Breast epithelium (tissue), 4 donors: Measurements from ENCODE around the gene NME7. TPM values are rescaled to one million over a fixed set of nuclear protein-coding genes. Genes with fewer than 3 reads are reported as not detected.

Experiments
- DNase-seq, 2 donors: peaks; one replicate each; pipeline ENCODE4 v3.0.0-alpha.2; 2019; ENCODE audit warnings: low spot score in 2 of 2
- H3K27ac ChIP-seq, 2 donors: fragments of 200-600 bp; sonication (generic) in 1 of 2; one replicate each; pipeline ENCODE4 v1.5.1; 2016 to 2019; ENCODE audit warnings: mild to moderate bottlenecking in 1 of 2
- H3K27me3 ChIP-seq, 2 donors: fragments of 200-600 bp; sonication (generic) in 1 of 2; one replicate each; pipeline versions ENCODE4 v1.5.1 to v1.6.0; 2017 to 2019; ENCODE audit warnings: control low read depth in 1 of 2, mild to moderate bottlenecking in 1 of 2
- H3K36me3 ChIP-seq: fragments of 200-600 bp; one replicate; pipeline ENCODE4 v1.5.1; 2019
- H3K4me1 ChIP-seq, 2 donors: fragments of 200-600 bp; sonication (generic); one replicate each; pipeline ENCODE4 v1.5.1; 2016 to 2019; ENCODE audit warnings: control low read depth in 1 of 2
- H3K4me3 ChIP-seq, 3 donors: fragments of 200-600 bp; sonication (generic); 1 replicate in 2 of 3; 2 replicates in 1 of 3; pipeline ENCODE4 v1.5.1; 2016 to 2019; ENCODE audit warnings: mild to moderate bottlenecking in 3 of 3, moderate library complexity in 2 of 3
- H3K9me3 ChIP-seq, 2 donors: fragments of 200-600 bp; sonication (generic) in 1 of 2; one replicate each; pipeline ENCODE4 v1.5.1; 2016 to 2019; ENCODE audit warnings: control low read depth in 1 of 2
- CTCF ChIP-seq, 3 donors: fragments of 450-650 bp; IDR thresholded peaks; one replicate each; pipeline ENCODE4 v1.5.1; 2016 to 2017; ENCODE audit warnings: antibody characterized with exemption in 3 of 3, mild to moderate bottlenecking in 3 of 3, moderate library complexity in 3 of 3
- POLR2A ChIP-seq: fragments of 450-650 bp; IDR thresholded peaks from one replicate; pipeline ENCODE4 v1.6.1; 2016; ENCODE audit warnings: antibody characterized with exemption, mild to moderate bottlenecking, moderate library complexity
- POLR2AphosphoS5 ChIP-seq, 3 donors: sonication (generic); formaldehyde crosslinking; IDR thresholded peaks; one replicate each; pipeline ENCODE4 v1.6.1; 2017; ENCODE audit warnings: antibody characterized with exemption in 3 of 3
- intact Hi-C: fragments of 100-400 bp; cut with DNase I; formaldehyde crosslinking; loops from one replicate; pipeline ENCODE4 v1.15.1; 2023; ENCODE audit warnings: low total_unique reads
- total RNA-seq, 3 donors: library from RNA; depleted of rRNA; stranded (reverse); fragments of >200 nt; gene quantifications; one replicate each; pipeline ENCODE4 v1.1.0, GENCODE V29; 2016

NME7 gene
- total RNA-seq, 3 donors from 2014 or later = 13.0 to 22.8 (median 16.7) TPM

- DNase-seq = no peak
- Histone ChIP-seq H3K27ac (no peak overlapping the region), H3K4me3 (no peak overlapping the region), H3K36me3 (no peaks in the 10 kb centered on the region), H3K4me1 (no peaks in the 10 kb centered on the region), H3K27me3 (no peaks in the 10 kb centered on the region), H3K9me3 (no peaks in the 10 kb centered on the region)
- intact Hi-C loops = no loop called here
- TF ChIP-seq CTCF (IDR thresholded peaks at IDR 0.05) (no peak), POLR2A (no peak), POLR2AphosphoS5 (IDR thresholded peaks at IDR 0.05) (no peak)
These were observed 279.7 kb downstream of the NME7 start for GRCh38 chr1:169087876-169088275.

- TF ChIP-seq POLR2A = no peak
- no peak for TF ChIP-seq POLR2AphosphoS5 (IDR thresholded peaks at IDR 0.05)
- TF ChIP-seq CTCF (IDR thresholded peaks at IDR 0.05) = no peak
- intact Hi-C loops = no loop called here
These were observed 280.8 kb downstream of the NME7 start for GRCh38 chr1:169086603-169087455.

GRCh38 chr1:169085911-169086310 is 281.7 kb downstream of the NME7 start:
- Histone ChIP-seq H3K36me3 (no peaks in the 10 kb centered on the region), H3K4me3 (no peak overlapping the region), H3K27me3 (no peaks in the 10 kb centered on the region), H3K9me3 (no peaks in the 10 kb centered on the region), H3K27ac (no peak overlapping the region), H3K4me1 (no peaks in the 10 kb centered on the region)
- no peak for DNase-seq
- intact Hi-C loops = no loop called here
- TF ChIP-seq CTCF (IDR thresholded peaks at IDR 0.05) = no peak
- TF ChIP-seq POLR2A = no peak
- TF ChIP-seq POLR2AphosphoS5 (IDR thresholded peaks at IDR 0.05) = no peak

More at GRCh38 chr1:169086603-169087455, 280.8 kb downstream of the NME7 start:
- H3K4me3 ChIP-seq = no peak overlapping the region
- DNase-seq = no peak
- H3K36me3 ChIP-seq = no peaks in the 10 kb centered on the region
- no peak overlapping the region for H3K27ac ChIP-seq
- H3K9me3 ChIP-seq = no peaks in the 10 kb centered on the region
- H3K27me3 ChIP-seq = no peaks in the 10 kb centered on the region
- H3K4me1 ChIP-seq = no peaks in the 10 kb centered on the region

Other genes with a start within 250 kb of the NME7 start
- gene BLZF1, start 398 bp upstream of the NME7 start, total RNA-seq = 10 to 100 TPM; 22.0 to 34.8 (median 27.7) TPM
- under 1 TPM in 2 of 3 donors, not detected in 1; 0.66 to 0.73 TPM for gene CCDC181, start 59.7 kb upstream of the NME7 start, total RNA-seq
- 10 to 100 TPM; 34.7 to 71.8 (median 64.2) TPM for gene SLC19A2, start 118.1 kb upstream of the NME7 start, total RNA-seq
- 1 to 10 TPM in 2 of 3 donors, under 1 TPM in 1; 0.44 to 7.4 (median 1.3) TPM for gene F5, start 218.7 kb upstream of the NME7 start, total RNA-seq